GM18498 (cell line): ENCODE data around the gene LTA4H.
A peak's percentile ranks its signal among the peaks of the same experiment; 100 is the strongest.
"Not testable (repeated sequence)": the region's sequence is repeated elsewhere in the genome, so short reads cannot be mapped to it uniquely, and the experiment has no call there.

Experiments used
- ATAC-seq: cut with Tn5 transposase; IDR thresholded peaks from one replicate; pipeline ENCODE4 v1.9.1; 2021; ENCODE audit warnings: mild to moderate bottlenecking, moderate library complexity; ENCODE audit not compliant: unreplicated experiment

LTA4H gene

GRCh38 chr12:96035283-96036236 lies at the start of gene LTA4H:
TSS of gene LTA4H (minus strand) at chr12:96035587. CDS start at chr12:96035519, 68 bp downstream.
- ATAC-seq, result peak; percentile 91

- ATAC-seq, result no peak
These were observed 49.2 kb upstream of the LTA4H start for GRCh38 chr12:96084624-96085023.

- no peak for ATAC-seq
These were observed 47.8 kb upstream of the LTA4H start for GRCh38 chr12:96083020-96083719.

- ATAC-seq, result no peak
These were observed 46.2 kb upstream of the LTA4H start for GRCh38 chr12:96081596-96081995.

- ATAC-seq, result no peak
These were observed 43.1 kb upstream of the LTA4H start for GRCh38 chr12:96078231-96079135.

GRCh38 chr12:96077081-96077480 lies 41.7 kb upstream of the LTA4H start:
- no peak for ATAC-seq

GRCh38 chr12:96075560-96075959 lies 40.2 kb upstream of the LTA4H start:
- no peak for ATAC-seq

- ATAC-seq, result no peak
These were observed 38.3 kb upstream of the LTA4H start for GRCh38 chr12:96073346-96074330.

- ATAC-seq, result no peak
These were observed 35.4 kb upstream of the LTA4H start for GRCh38 chr12:96070670-96071279.

- ATAC-seq, result no peak
These were observed 34.3 kb upstream of the LTA4H start for GRCh38 chr12:96069511-96070231.

GRCh38 chr12:96068636-96069035 lies 33.2 kb upstream of the LTA4H start:
- ATAC-seq, result no peak

GRCh38 chr12:96068111-96068510 lies 32.7 kb upstream of the LTA4H start:
- ATAC-seq, result no peak

GRCh38 chr12:96065776-96066175 lies 30.4 kb upstream of the LTA4H start:
- ATAC-seq, result not testable (repeated sequence)

- ATAC-seq, result no peak
These were observed 29.6 kb upstream of the LTA4H start for GRCh38 chr12:96064966-96065365.

GRCh38 chr12:96064271-96064670 lies 28.9 kb upstream of the LTA4H start:
- ATAC-seq, result no peak

- no peak for ATAC-seq
These were observed 27.7 kb upstream of the LTA4H start for GRCh38 chr12:96063046-96063445.

GRCh38 chr12:96061864-96062453 lies 26.6 kb upstream of the LTA4H start:
- ATAC-seq, result no peak

GRCh38 chr12:96061323-96061722 lies 25.9 kb upstream of the LTA4H start:
- no peak for ATAC-seq
